ENCODE data around the gene SPDYE1.

- no peak for TF ChIP-seq ADNP (CRISPR knock-in tag; IDR thresholded peaks at IDR 0.05)
- TF ChIP-seq CTCF (CRISPR knock-in tag; IDR thresholded peaks at IDR 0.05) = no peak
- TF ChIP-seq ZNF644 (CRISPR knock-in tag; IDR thresholded peaks at IDR 0.05; ENCODE audit: low read depth) = no peak
- no peak for TF ChIP-seq MTA3 (CRISPR knock-in tag; IDR thresholded peaks at IDR 0.05)
- TF ChIP-seq SIN3A (IDR thresholded peaks at IDR 0.05; ENCODE audit: borderline replicate concordance, low read depth, low read length) = no peak
- TF ChIP-seq ETV5 (CRISPR knock-in tag; IDR thresholded peaks at IDR 0.05; ENCODE audit: borderline replicate concordance) = no peak
- no peak for TF ChIP-seq ZNF709 (CRISPR knock-in tag; IDR thresholded peaks at IDR 0.05)
Observed at GRCh38 chr7:44045226-44046014, 47.7 kb downstream of the SPDYE1 start.
